HG03378 (cell line): Measurements from ENCODE around the gene SPHK2.

ENCODE experiments used
- ATAC-seq: cut with Tn5 transposase; IDR thresholded peaks from one replicate; pipeline ENCODE4 v1.9.1; 2021; ENCODE audit warnings: mild to moderate bottlenecking, moderate library complexity; ENCODE audit not compliant: unreplicated experiment

The SPHK2 gene

DNA sequence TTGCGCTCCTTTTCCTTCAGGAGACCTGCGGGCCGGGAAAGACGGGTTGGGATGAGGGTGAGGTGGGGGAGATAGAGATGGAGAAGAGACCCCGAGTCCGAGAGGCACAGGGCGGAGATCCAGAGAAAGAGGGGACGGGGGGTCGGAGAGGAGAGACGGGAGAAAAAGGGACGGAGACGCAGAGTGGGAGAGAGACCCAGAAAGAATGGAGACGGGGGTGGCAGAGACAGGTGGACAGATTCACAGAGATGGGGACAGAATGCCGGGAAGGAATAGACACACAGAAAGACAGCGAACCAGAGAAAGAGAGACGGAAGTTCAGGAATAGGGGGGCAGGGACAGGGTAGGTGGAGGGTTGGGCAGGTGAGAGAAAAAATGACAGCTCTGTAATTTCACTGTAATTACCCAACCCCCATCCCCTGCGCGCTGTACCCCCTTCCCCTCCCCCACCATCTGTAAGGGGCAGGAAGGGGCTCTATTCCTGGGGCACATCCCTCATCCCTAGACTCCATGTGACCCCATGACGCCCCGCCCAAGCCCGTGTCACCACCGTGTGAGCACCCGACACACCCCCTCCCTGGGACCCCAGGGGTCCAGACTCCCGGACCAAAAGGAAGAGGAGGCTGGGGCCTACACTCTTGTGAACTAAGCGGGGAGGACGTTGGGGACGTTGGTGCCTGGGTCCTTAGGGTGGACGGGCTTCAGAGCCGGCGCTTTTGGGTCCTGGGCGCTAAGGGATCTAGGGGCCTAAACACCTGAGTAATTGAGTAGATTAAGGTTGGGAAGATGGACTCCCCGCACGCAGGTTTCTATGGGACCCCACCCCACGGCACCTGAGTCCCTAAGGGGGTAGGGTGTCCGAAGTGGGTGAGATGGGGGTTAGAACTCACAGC is 16.9 kb downstream of the SPHK2 start:
- ATAC-seq, result no peak

DNA sequence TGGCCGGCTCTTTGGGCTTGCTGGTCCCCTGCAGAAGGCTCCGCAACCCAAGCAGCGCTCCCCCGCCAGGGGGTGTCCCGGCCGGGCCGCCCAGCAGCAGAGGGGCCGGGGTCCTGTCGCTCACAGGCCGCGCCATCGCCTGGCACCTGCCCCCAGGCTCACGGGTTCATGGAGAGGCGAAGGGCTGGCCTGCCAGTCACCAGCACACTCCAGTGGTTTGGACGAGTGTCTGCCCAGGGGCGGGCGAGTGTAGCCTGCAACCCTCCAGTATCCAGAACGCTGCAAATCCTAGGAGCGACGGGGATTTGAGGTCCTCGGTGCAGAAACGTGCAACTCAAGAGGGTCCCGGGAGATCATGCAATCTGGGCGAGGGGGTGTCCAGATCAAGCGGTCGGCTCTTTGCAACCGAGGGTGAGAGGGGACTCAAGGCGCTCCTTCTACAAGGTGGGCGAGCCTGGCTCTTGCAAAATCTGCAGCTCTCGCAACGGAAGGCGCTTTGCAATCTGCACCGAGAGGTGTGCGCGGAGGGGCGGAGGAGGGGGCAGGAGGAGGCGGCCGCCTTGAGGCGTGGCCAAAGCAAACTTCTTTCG is 17.6 kb downstream of the SPHK2 start, which contains the start of gene DBP:
DBP (minus strand) TSS at position 521 of the 590 bp plus-strand sequence; CDS start at position 136, 385 bp downstream.
- ATAC-seq, result no peak

DNA sequence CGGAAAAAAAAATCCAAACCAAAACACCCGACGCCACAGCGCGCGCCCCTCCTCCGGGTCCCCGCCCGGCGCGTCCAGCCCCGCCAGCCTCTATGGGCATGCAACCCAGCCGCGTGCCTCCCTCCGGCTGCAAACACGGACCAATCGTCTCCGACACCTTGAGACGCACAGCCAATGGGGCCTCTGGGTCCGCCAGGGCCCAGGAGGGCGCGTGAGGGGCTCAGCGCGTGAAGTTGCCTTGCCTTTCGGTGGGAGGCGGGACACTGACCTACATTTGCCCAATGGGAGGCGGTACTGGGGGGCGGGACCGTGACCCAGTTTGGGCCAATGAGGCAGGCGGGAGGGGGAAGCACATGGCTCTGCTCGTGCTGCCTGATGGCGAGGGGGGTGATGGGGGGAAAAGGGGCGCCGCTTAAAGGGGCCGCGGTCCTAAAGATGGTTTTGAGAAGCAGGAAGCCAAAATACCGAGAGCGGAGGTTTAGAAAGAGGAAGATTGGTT is 18.2 kb downstream of the SPHK2 start:
- ATAC-seq, result peak; percentile 62

DNA sequence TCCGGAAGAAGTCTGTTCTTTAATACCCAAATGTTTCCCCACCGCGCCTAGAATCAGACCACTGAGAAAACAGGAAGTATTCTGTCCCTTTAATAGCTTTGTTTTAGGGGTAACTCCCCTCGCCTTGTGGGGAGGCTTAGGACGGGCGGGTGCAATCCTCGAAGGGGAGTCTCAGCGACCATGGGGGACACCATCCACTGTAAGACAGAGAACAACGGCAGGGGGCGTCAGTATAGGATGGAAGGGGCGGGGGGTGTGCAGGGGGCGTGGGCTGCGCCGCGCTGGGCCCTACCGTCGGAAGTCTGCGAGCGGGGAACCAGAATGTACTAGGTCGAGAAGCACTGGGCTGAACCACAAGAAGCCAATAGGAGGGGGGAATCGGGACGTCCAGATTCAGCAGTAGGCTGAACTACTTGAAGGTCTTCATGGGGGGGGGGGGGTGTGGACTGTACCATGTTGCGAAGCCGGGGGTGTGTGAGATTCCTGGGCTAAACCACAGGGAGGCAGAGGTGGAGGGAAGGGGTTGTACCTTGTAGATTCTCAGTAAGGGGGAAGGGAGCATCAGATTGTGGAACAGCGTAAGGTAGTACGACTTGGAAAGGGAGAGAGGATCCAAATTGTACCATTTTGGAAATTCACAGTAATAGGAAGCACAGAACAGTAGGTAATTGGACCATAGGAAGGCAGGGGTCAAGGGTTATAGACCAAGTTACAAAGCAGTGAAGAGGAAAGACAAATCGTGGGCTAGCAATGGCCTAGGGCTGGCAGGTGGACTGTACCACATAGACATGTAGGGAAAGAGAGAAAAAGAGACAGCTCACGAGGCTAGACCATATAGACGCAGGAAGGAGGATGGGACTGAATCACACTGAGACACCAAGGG is 18.9 kb downstream of the SPHK2 start:
- ATAC-seq, result peak; percentile 28

DNA sequence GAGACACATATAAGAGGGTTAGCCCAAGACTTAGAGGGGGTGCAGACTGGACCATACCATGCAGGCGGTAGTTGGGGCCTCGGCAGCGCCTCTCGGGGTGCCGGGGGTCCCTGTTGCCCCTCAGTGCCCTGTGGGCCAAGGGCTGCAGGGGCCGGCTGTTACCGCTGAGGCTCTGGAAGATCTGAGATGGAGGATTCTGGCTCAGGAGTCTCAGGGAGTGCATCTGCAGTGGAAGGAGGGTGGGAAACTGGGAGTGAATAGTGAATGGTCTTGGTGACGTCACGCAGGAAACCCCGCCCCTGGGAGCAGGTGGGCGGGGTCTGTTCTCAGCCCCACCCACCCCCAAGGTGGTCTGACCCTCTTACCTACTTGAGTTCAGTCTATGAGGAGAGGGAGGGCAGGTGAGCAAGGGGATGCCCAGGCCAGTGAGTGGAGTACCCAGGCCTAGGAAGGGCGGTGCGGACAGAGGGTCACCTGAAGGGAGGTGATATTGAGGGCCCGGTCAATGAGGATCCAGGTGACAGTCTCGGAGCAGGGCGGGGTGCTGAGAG is 19.6 kb downstream of the SPHK2 start:
- no peak for ATAC-seq

DNA sequence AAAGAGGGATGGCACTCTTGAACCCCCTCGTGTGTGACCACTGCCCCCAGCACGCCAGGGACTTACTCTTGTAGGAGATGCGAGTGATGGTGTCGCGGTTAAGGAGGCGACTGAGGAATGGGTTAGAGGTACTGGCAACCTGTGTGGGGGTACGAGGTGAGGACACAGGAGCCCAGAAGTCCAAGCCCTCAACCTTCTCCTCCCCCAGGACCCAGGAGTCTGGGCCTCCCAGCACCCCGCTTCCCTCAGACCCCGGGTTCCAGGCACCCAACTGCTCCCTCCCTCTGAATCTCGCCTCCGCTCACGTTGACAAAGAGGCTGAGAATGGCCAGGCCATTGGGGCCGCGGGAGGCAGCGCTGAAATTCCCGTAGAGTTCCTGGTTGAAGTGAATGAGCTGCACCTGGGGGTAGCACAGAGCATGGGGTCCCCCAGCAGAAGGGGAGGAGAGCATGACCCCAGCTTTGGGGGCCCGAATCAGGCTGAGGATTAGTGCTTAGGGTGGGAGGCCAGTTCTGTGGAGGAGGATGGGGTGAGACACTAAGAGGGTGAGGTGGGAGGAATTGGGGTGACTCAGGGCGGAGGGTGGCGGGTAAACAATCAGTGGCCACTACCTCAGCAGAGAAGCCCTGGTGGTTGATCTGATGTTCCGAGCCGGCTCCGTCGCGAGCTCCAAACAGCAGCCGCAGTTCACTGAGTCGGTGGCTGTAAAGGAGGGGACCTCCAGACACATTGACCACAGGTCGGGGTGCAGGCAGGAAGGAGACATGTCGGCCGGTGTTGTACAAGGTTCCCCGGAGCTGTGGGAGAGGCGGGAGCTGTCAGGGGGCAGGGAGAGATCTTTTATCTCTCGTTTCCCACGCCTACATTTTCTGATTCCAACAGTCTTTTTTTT is 20.4 kb downstream of the SPHK2 start:
- ATAC-seq, result no peak

DNA sequence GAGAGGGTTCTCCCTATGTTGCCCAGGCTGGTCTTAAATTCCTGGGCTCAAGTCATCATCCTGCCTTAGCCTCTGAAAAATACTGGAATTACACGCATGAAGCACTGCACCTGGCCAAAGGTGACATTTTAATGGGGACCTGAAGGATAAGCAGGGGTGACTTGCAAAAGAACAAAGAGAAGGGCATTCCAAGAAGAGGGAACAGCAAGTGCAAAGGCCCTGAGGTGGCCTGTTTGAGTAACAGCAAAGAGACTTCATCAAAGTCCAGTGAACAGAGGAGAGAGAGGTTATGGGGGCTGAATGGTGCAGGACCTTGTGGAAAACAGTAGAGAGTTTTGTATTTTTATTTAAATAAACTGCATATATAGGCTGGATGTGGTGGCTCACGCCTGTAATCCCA is 22.5 kb downstream of the SPHK2 start:
- ATAC-seq, result no peak

DNA sequence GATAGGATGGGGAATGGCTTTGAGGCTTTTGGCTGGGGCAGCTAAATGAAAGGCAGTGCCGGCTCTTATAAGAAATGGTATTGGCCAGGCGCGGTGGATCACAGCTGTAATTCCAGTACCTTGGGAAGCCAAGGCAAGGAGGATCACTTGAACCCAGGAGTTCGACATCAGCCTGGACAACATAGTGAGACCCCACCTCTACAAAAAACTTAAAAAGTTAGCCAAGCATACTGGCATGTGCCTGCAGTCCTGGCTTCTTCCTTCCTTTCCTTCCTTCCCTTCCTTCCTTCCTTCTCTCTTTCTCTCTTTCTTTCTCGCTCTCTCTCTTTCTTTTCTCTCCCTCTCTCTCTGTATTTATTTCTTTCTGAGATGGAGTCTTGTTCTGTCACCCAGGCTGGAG is 23.6 kb downstream of the SPHK2 start:
- ATAC-seq, result no peak

DNA sequence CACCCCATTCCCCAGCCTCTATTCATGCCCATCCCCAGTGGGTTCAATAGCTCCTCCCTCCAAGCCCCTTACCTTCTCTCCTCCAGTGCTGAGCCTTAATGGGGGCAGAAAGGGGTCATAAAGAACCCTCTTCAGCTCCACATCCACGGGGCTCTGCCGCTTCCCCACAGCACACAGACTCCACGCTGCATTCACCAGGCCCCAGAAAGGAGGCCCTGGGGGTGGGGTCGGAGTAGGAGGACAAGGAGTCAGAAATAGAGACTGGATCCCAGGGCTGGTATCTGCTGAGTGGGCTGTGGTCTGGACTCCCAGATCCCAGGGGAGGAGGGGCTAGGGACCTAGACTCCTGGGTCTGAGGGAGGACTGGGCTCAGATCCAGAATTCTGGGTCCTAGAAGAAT is 25.0 kb downstream of the SPHK2 start:
- ATAC-seq, result no peak

DNA sequence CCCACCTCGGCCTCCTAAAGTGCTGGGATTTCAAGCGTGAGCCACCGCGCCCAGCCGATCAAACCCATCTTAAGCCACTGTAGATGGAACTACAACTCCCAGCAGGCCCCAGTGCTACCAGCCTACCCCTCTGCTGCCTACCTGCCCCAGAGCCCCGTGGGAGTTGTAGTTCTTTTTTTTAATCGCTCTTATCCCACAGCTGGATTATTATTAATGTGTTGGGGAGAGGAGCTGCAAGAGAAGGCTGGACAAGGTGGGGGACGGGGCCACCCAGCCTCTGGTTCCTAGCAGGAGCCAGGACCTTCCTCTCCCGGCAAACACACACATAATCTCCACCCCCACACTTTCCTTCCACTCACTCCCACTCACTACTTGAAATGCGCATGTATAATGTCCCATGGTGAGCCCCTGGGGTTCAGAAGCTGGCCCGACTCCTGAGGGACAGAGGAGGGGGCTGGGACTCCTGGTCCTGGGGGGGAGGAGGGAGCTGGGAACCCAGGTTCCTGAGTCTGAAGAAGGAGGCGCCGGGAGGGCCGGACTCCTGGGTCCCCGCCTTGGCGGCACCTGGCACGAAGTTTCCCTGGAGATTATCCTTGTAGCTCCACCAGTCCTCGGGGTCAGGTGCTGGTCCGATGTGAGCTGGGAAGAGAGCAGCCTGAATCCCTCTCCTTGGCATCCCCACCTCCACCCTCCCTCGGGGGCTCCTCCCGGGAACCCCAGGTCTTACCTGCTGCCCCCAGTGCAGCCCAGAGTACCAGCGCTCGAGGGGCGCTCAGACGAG is 25.7 kb downstream of the SPHK2 start:
- ATAC-seq, result peak; percentile 44

DNA sequence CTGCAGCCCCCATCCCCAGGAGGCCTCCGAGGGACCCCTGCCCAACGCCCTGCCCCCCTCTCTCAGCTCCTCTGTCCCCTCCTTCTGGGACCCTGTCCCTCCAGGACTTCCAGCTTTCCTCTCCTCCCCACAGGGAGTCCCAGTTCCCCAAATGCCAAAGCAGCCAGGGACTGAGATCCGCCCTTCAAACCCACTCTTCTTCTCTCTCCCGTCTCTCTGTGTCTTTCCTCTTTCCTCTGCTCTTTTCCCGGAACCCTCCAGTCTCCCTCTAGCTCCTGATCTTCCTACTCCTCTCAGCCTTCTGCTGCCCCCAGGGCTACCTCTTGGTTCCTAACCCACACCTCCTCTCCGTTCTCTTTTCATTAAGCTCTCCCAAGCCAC is 26.3 kb downstream of the SPHK2 start:
- no peak for ATAC-seq

DNA sequence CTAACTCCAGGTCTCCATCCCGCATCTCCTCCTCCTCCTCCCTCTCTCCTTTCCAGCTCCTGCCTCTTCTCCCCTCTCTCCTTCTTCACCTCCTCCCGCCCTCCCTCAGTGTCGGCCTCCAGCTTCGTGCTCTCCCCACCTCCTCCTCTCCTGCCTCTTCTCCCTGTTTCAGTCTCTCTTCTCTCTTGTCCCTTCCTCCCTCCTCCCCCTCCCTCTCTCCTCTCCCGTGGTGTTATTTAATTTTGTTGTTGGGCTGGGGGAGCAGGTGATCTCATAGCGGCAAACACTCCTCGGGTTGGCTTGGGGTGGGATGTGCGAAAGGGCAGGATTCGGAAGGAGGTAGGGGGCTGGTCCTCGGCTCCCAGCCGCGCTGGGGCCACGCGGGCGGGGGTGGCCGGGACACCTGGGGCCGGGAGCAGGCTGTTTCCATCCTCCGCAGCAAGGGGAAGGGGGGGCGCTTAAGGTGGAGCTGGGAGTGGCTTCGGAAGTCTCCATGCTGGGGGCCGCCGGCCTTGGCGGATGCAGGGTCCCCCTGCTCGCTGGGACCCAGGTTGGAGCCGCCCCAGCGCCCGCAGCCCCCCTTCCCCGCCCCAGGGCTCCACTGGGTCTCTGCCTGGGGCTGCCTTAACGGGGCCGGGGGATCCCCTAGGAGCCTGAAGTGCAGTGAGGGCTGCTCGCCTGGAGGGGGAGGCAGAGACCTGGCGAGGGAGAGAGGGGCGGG is 26.9 kb downstream of the SPHK2 start, which contains the start of gene CA11:
CA11 (minus strand) TSS at position 187 of the 721 bp plus-strand sequence. CDS start 555 bp downstream, outside the sequence.
- ATAC-seq, result no peak

DNA sequence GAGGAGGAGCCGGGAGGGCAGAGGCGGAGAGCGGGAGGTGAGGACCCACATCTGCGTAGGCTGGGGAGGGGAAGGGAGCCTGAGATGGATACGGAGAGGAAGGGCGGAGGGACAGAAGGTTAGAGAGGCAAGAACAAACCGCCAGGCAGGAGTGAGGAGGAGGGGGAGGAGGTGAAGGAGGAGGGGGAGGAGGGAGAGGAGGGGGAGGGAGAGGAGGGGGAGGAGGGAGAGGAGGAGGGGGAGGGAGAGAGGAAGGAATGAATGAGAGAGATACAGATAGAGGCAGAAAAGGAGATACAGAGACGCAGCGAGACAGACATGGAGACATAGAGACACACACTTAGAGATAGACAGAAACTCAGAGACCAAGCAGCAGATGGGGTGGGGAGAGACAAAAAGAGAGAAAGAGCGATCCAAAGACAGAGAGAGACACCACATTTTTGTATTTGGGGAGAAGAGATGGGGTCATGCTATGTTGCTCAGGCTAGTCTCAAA is 27.5 kb downstream of the SPHK2 start:
- no peak for ATAC-seq

DNA sequence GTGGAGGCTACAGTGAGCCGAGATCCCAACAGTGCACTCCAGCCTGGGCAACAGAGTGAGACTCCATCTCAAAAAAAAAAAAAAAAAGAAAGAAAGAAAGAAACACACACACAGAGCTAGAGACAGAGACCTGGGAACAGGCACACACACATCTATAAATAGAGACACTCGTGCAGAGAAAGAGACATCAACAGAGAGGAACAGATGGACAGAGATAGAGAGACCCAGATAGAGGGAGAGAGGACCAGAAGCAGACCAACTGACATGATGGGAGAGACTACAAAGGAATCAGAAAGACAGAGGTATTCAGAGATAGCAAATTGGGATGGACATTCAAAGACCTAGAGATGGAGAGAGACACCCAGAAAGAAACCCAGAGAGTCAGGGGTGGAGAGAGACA is 28.8 kb downstream of the SPHK2 start:
- ATAC-seq, result no peak

DNA sequence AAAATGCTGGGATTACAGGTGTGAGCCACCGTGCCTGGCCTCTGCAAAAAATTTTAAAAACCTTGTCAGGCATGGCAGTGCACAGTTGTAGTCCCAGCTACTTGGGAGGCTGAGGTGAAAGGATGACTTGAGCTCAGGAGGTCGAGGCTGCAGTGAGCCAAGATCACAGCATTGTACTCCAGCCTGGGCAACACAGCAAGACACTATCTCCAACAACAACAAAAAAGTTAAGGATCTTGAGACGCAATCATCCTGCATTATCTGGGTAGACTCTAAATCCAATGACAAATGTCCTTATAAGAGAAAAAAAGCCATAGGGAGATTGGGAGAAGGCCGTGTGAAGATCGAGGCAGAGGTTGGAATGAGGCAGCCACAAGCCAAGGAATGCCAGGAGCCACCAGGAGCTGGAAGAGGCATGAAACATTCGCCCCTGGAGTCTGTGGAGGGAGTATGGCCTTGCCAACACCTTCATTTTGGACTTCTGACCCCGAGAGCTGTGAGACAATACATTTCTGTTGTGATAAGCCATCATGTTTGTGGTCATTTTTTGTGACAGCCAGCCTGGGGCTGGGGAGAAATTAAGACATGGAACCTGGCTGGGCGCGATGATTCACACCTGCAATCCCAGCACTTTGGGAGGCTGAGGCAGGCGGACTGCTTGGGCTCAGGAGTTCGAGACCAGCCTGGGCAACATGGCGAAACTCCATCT is 31.8 kb downstream of the SPHK2 start:
- ATAC-seq, result no peak

DNA sequence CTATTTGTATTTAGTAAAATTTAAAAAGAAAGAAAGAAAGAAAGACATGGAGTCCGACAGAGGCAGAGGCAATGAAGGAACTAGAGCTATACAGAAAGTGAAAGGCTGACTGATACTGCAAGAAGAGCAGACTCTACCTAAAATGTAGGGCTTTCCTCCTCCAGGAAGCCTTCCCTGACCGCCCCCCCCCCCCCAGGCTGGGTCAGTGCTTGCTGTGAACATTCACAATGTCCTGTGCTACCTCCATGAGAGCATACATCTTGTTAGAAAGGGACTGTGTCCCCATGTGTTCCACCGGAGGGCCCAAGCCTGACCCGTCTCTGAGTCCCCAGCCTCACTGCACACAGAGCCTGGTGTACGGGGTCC is 32.4 kb downstream of the SPHK2 start:
- no peak for ATAC-seq

DNA sequence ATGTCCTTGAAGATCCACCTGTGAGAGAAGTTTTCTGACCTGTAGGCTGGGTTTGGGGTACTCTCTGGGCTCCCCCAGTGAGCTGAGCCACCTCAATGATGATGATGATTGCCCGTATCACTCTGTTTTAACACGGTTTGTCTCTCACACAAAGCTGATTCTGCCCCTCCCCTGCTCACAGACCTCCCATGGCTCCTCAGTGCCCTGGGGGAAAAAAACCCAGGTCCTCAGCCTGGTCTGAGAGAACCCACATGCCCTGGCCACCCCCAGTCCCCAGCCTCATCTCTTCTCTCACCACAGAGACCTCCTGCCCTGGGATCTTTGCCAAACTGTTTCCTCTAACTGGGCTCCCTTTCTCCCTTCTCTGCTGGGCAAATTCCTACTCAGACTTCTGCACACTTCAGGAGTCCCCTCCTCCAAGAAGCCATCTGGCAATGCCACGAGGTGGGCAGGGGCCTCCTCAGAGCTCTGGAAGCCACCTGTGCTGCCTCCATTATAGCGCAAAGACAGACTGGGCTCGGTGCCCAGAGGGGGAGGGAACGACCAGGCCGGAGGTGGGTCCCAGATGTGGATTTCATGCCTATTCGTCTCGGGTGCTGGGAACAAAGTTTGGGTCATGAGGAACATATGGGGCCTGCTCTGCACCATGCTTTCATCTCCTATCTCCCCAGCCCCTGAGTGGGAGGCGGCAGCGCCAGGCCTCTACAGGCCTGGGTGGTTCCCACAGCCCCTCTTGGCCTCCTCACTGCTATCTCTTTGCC is 35.2 kb downstream of the SPHK2 start:
- no peak for ATAC-seq
